ENCODE measurements around the gene B4GALNT2. TPM values are rescaled to one million over a fixed set of nuclear protein-coding genes. Genes with fewer than 3 reads are reported as not detected.

The B4GALNT2 gene
- polyA plus RNA-seq, 1 experiment = 0.12 TPM

GRCh38 chr17:49111934-49112333, 20.6 kb upstream of the B4GALNT2 start:
- no peaks in the 10 kb centered on the region for H3K36me3 ChIP-seq (ENCODE audit: control insufficient read depth, insufficient read depth, low read length)
- POLR2A ChIA-PET = no interaction called here
- no peak for DNase-seq (ENCODE audit: low read depth)
- H3K27me3 ChIP-seq (ENCODE audit: control insufficient read depth, insufficient read depth, low read length) = peaks cover 4% of the 10 kb centered on the region
- TF ChIP-seq, protein P1, sequence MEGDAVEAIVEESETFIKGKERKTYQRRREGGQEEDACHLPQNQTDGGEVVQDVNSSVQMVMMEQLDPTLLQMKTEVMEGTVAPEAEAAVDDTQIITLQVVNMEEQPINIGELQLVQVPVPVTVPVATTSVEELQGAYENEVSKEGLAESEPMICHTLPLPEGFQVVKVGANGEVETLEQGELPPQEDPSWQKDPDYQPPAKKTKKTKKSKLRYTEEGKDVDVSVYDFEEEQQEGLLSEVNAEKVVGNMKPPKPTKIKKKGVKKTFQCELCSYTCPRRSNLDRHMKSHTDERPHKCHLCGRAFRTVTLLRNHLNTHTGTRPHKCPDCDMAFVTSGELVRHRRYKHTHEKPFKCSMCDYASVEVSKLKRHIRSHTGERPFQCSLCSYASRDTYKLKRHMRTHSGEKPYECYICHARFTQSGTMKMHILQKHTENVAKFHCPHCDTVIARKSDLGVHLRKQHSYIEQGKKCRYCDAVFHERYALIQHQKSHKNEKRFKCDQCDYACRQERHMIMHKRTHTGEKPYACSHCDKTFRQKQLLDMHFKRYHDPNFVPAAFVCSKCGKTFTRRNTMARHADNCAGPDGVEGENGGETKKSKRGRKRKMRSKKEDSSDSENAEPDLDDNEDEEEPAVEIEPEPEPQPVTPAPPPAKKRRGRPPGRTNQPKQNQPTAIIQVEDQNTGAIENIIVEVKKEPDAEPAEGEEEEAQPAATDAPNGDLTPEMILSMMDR (IDR thresholded peaks at IDR 0.05; ENCODE audit: insufficient read depth, low read depth, low read length) = no peak
- CTCF ChIA-PET = interaction anchor here (0.6 to 1.6 kb wide), 3 partner anchors 9 to 101 kb away, joined by 3 to 4 read pairs (median 3); no protein-coding TSS in a partner anchor
- no peak overlapping the region for H3K4me3 ChIP-seq (ENCODE audit: low read depth, low read length)

GRCh38 chr17:49112936-49113335, 19.6 kb upstream of the B4GALNT2 start:
- TF ChIP-seq, protein P1 (IDR thresholded peaks at IDR 0.05; ENCODE audit: insufficient read depth, low read depth, low read length) = no peak
- no peak overlapping the region for H3K4me3 ChIP-seq (ENCODE audit: low read depth, low read length)
- no peak for DNase-seq (ENCODE audit: low read depth)
- H3K36me3 ChIP-seq (ENCODE audit: control insufficient read depth, insufficient read depth, low read length) = no peaks in the 10 kb centered on the region
- POLR2A ChIA-PET = no interaction called here
- CTCF ChIA-PET = interaction anchor here (1.2 to 1.6 kb wide), 2 partner anchors 14 to 70 kb away, joined by 3 to 4 read pairs; no protein-coding TSS in a partner anchor
- H3K27me3 ChIP-seq (ENCODE audit: control insufficient read depth, insufficient read depth, low read length) = peaks cover 6% of the 10 kb centered on the region

DNA sequence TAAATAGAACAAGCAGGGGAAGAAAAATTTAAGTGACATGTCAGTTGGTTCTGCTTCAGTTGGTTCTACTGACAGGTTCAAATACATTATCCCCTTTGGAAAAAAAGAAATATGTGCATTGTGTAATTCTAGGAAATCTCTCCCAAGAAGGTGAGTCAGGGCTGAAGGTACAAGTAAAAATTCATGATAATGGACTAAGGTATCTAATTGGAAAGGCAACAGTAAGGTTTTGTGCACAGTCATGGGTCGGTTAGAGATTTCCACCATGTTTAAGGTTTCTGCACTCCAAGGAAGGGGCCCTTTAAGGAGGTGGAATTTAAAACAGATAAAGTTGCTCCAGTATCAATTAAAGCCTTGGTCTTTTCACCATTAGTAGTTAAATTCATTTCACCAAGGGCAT, 17.9 kb upstream of the B4GALNT2 start:
- ChIA-PET CTCF (no interaction called here), POLR2A (no interaction called here)
- no peaks in the 10 kb centered on the region for H3K36me3 ChIP-seq (ENCODE audit: control insufficient read depth, insufficient read depth, low read length)

GRCh38 chr17:49117587-49118230, 14.9 kb upstream of the B4GALNT2 start:
- no peaks in the 10 kb centered on the region for H3K36me3 ChIP-seq (ENCODE audit: control insufficient read depth, insufficient read depth, low read length)
- CTCF ChIA-PET = interaction anchor here (1.2 kb wide), 1 partner anchor 110 kb away, joined by 3 read pairs; no protein-coding TSS in a partner anchor
- no peak overlapping the region for H3K4me3 ChIP-seq (ENCODE audit: low read depth, low read length)
- POLR2A ChIA-PET = no interaction called here
- TF ChIP-seq, protein P1 (IDR thresholded peaks at IDR 0.05; ENCODE audit: insufficient read depth, low read depth, low read length) = no peak
- DNase-seq (ENCODE audit: low read depth) = no peak
- H3K27me3 ChIP-seq (ENCODE audit: control insufficient read depth, insufficient read depth, low read length) = peaks cover 6% of the 10 kb centered on the region

More for the DNA sequence above, 17.9 kb upstream of the B4GALNT2 start:
- no peak for DNase-seq (ENCODE audit: low read depth)
- Histone ChIP-seq H3K4me3 (ENCODE audit: low read depth, low read length) (no peak overlapping the region), H3K27me3 (ENCODE audit: control insufficient read depth, insufficient read depth, low read length) (peaks cover 6% of the 10 kb centered on the region)
- TF ChIP-seq, protein P1 (IDR thresholded peaks at IDR 0.05; ENCODE audit: insufficient read depth, low read depth, low read length) = no peak

- no peak for DNase-seq (ENCODE audit: low read depth)
- Histone ChIP-seq H3K36me3 (ENCODE audit: control insufficient read depth, insufficient read depth, low read length) (no peaks in the 10 kb centered on the region), H3K4me3 (ENCODE audit: low read depth, low read length) (no peak overlapping the region), H3K27me3 (ENCODE audit: control insufficient read depth, insufficient read depth, low read length) (peaks cover 2% of the 10 kb centered on the region)
- TF ChIP-seq, protein P1 (IDR thresholded peaks at IDR 0.05; ENCODE audit: insufficient read depth, low read depth, low read length) = no peak
- ChIA-PET POLR2A (no interaction called here), CTCF (no interaction called here)
Observed at GRCh38 chr17:49120166-49120565, 12.4 kb upstream of the B4GALNT2 start.
